SIG-M5 (cell line): Measurements from ENCODE around the gene HAPSTR1.
"Not testable (repeated sequence)": the region's sequence is repeated elsewhere in the genome, so short reads cannot be mapped to it uniquely, and the experiment has no call there.

Experiments
- DNase-seq: peaks from one replicate; lab custom pipeline; 2025; lab: John Stamatoyannopoulos, UW

The HAPSTR1 gene

GRCh38 chr16:9072806-9073341, 18.6 kb upstream of the HAPSTR1 start:
- no peak for DNase-seq

GRCh38 chr16:9075299-9076071, 16.0 kb upstream of the HAPSTR1 start:
- DNase-seq, result no peak

- peak; percentile 24 for DNase-seq
Measured at GRCh38 chr16:9077091-9077809, 14.2 kb upstream of the HAPSTR1 start.

GRCh38 chr16:9078467-9079429, 12.7 kb upstream of the HAPSTR1 start:
- peak; percentile 95 for DNase-seq

GRCh38 chr16:9079430-9079812, 12.0 kb upstream of the HAPSTR1 start:
- DNase-seq, result no peak

GRCh38 chr16:9081158-9081557, 10.3 kb upstream of the HAPSTR1 start:
- DNase-seq, result no peak

- DNase-seq, result no peak
Measured at GRCh38 chr16:9081843-9082242, 9.6 kb upstream of the HAPSTR1 start.

GRCh38 chr16:9082422-9082821, 9.0 kb upstream of the HAPSTR1 start:
- no peak for DNase-seq

GRCh38 chr16:9087733-9088132, 3.7 kb upstream of the HAPSTR1 start:
- DNase-seq, result not testable (repeated sequence)

GRCh38 chr16:9088848-9089247, 2.6 kb upstream of the HAPSTR1 start:
- DNase-seq, result no peak

- no peak for DNase-seq
Measured at GRCh38 chr16:9089660-9090059, 1.8 kb upstream of the HAPSTR1 start.

- no peak for DNase-seq
Measured at GRCh38 chr16:9090101-9090959, 1.1 kb upstream of the HAPSTR1 start.

- DNase-seq, result no peak
Measured at GRCh38 chr16:9091867-9092281, 430 bp downstream of the HAPSTR1 start.

- DNase-seq, result no peak
Measured at GRCh38 chr16:9092282-9092977, 986 bp downstream of the HAPSTR1 start.

GRCh38 chr16:9092978-9093344, 1.5 kb downstream of the HAPSTR1 start:
- no peak for DNase-seq

- no peak for DNase-seq
Measured at GRCh38 chr16:9094011-9094846, 2.8 kb downstream of the HAPSTR1 start.

GRCh38 chr16:9095171-9095570, 3.7 kb downstream of the HAPSTR1 start:
- no peak for DNase-seq

- no peak for DNase-seq
Measured at GRCh38 chr16:9095656-9096397, 4.4 kb downstream of the HAPSTR1 start.

- DNase-seq, result no peak
Measured at GRCh38 chr16:9096416-9096952, 5.0 kb downstream of the HAPSTR1 start.
